SU-DHL-6 (cell line): ENCODE measurements around the gene VAMP4.
"Not testable (repeated sequence)": the region's sequence is repeated elsewhere in the genome, so short reads cannot be mapped to it uniquely, and the experiment has no call there.

Experiments used
- EZH2phosphoT487 ChIP-seq: fragments of 200-600 bp; sonication (generic), shearing (Covaris generic); conservative IDR thresholded peaks from 2 replicates; pipeline ENCODE4 v1.6.1; 2018; ENCODE audit warnings: mild to moderate bottlenecking, antibody characterized with exemption, low read length, moderate library complexity, mixed read lengths
- TF ChIP-seq, protein P1 (sequence below): fragments of 200-600 bp; sonication (generic); IDR thresholded peaks from one replicate; pipeline ENCODE4 v1.5.1; 2017; ENCODE audit warnings: antibody characterized with exemption, mild to moderate bottlenecking, low read length, moderate library complexity; ENCODE audit not compliant: insufficient read depth, poor library complexity, severe bottlenecking

DNA sequence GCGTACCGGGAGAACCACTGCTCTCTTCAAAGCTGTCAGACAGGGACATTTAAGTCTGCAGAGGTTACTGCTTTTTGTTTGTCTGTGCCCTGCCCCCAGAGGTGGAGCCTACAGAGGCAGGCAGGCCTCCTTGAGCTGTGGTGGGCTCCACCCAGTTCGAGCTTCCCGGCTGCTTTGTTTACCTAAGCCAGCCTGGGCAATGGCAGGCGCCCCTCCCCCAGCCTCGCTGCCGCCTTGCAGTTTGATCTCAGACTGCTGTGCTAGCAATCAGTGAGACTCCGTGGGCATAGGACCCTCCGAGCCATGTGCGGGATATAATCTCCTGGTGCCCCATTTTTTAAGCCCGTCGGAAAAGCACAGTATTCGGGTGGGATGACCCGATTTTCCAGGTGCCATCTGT, 46.1 kb downstream of the VAMP4 start:
- TF ChIP-seq, protein P1, sequence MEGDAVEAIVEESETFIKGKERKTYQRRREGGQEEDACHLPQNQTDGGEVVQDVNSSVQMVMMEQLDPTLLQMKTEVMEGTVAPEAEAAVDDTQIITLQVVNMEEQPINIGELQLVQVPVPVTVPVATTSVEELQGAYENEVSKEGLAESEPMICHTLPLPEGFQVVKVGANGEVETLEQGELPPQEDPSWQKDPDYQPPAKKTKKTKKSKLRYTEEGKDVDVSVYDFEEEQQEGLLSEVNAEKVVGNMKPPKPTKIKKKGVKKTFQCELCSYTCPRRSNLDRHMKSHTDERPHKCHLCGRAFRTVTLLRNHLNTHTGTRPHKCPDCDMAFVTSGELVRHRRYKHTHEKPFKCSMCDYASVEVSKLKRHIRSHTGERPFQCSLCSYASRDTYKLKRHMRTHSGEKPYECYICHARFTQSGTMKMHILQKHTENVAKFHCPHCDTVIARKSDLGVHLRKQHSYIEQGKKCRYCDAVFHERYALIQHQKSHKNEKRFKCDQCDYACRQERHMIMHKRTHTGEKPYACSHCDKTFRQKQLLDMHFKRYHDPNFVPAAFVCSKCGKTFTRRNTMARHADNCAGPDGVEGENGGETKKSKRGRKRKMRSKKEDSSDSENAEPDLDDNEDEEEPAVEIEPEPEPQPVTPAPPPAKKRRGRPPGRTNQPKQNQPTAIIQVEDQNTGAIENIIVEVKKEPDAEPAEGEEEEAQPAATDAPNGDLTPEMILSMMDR, result not testable (repeated sequence)
- TF ChIP-seq EZH2phosphoT487, result not testable (repeated sequence)
